NCI-H146 treated with DMSO at 0.1 percent for 48 hours (cell line): ENCODE data around the gene IFNAR1.
"Not testable (repeated sequence)": the region's sequence is repeated elsewhere in the genome, so short reads cannot be mapped to it uniquely, and the experiment has no call there.

Experiments used
- DNase-seq: peaks from one replicate; lab custom pipeline; 2025; ENCODE audit not compliant: unreplicated experiment; lab: John Stamatoyannopoulos, UW

Gene IFNAR1

DNA sequence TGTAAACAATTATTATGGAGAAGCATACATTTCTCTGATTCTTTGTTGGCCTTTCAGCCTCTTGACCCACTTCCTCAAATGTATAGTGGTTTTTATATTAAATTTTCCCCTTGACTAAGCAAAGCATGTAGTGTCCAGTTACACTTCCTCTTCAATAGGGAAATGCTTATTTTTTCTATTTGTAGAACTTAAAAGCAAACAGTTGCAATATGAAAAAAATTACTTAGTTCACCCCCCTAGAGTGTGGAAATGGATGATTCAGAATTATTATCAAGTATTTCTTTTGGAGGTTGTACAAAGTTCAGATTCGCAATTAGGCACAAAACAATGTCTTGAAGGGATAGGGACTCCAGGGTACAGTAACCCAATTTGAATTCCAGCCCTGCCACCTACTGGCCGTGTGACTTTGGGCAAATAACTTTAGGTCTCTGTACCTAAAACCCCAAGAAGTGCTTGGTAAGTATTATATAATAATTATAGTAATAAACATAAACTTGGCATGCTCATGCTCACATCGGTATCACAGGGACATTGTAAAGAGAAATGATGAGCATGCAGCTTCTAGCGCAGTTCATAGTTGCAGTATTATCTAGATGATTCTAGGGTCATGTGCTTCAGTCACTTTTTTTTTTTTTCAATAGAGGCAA lies 49.8 kb downstream of the IFNAR1 start:
- DNase-seq: no peak

DNA sequence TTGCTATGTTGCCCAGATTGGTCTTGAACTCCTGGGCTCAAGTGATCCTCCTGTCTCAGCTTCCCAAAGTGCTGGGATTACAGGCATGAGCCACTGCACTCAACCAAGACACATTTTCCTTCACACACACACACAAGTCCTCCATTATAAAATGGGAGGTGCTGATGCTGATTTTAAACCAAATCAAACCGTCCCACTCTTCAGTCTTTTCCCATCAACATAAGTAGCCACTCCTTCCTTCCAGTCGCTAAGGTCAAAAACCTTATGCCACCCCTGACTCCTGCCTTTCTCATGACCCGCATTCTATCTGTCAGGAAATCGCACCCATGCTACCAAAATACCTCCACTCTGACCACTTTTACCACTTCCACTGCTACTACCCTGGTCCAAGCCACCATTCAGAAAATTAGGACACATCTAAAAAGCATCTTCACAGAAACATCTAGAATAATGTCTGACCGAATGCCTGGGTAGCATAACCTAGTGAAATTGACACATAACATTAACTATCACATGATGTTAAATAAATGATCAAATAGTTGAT lies 50.4 kb downstream of the IFNAR1 start:
- no peak for DNase-seq

DNA sequence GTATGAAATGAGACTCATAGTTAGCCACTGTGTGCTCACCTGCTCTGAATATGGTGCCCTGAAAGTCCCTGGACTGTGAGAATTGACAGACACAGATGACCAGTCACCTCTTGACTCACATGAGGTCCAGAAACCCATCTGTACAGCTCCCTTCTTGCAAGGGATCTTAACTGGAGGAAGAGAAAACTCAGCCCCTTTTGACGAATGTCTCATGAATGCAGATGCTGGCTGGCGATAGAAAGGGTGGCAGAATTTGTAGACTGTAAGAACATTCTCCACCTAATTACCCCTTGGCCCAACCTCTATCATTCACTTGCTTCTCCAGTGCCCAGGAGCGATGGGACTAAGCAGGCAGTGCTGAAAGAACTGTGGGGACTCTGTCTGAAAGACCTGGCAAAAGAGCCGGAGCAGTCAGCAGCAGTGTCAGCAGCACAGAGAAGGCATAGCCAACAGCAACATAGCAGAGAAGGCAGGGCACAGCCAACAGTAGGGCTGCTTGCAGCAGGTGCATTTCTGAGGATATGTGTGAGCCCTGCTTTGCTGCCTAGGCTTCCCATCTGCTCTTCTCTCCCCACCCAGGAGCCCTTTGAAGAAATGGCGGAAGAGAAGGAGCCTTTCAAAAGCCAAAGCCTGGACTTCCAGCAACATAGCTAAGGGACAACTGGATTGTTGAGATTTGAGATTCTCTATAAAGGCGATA lies 52.6 kb downstream of the IFNAR1 start:
- DNase-seq: no peak

DNA sequence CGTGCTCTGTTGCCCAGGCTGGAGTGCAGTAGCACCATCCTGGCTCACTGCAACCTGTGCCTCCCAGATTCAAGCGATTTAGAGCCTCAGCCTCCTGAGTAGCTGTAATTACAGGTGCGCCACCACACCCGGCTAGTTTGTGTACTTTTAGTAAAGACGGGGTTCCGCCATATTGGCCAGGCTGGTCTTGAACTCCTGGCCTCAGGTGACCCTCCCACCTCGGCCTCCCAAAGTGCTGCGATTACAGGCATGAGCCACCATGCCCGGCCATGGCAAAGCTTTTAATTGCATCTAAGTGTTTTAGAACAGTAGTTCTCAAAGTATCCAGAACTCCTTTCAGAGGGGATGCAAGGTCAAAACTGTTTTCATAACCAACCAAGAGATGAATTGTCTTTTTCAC lies 53.3 kb downstream of the IFNAR1 start:
- no peak for DNase-seq

DNA sequence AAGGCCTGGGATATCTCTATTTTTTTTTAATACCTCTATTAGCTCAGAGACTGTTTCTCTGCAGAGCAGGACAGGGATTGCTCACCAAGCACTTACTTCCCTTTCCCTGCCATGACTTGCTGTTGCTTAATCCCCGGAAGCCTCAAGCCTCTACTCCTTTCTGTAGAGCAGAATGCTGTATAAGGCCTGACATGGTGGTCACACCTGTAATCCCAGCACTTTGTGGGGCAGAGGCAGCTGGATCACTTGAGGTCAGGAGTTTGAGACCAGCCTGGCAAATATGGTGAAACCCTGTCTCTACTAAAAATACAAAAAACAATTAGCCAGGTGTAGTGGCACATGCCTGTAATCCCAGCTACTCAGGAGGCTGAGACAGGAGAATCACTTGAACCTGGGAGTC lies 55.2 kb downstream of the IFNAR1 start:
- not testable (repeated sequence) for DNase-seq

DNA sequence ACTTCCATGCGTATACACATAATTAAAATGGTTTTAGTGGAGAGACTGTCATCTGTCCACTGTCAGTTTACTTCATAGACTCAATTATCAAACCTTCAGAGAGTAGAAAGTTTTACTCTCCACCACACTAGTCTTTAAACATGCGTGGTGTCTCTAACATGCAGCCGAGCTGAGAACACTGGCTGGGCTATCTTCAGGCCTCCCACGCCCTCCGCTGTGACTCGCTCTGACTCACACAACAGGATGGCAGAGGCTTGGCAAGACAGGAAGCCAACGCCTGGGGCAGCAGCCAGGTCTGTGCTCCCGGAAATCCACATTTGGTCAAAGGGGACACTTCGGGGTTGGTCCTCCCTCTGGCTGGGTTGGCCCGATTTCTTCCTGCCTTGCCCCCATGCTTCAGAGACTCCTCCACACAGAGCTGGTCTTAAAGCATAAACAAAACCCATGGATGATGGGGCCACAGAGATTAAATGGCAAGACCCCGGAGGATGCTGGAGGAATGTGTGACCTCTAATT lies 55.8 kb downstream of the IFNAR1 start:
- DNase-seq: no peak

DNA sequence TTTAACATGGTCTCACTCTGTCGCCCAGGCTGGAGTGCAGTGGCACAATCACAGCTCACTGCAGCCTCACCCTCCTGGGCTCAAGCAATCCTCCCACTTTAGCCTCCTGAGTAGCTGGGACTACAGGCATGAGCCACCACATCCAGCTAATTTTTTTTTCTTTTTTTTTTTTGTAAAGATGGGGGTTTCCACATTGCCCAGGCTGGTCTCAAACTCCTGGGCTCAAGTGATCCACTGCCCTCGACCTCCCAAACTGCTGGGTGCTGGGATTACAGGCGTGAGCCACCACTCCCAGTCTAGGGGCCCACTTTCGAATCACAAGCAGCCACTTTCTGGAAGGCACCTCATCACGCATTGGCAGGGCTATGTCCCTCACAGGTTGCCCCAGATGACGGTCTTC lies 56.6 kb downstream of the IFNAR1 start:
- DNase-seq: not testable (repeated sequence)

DNA sequence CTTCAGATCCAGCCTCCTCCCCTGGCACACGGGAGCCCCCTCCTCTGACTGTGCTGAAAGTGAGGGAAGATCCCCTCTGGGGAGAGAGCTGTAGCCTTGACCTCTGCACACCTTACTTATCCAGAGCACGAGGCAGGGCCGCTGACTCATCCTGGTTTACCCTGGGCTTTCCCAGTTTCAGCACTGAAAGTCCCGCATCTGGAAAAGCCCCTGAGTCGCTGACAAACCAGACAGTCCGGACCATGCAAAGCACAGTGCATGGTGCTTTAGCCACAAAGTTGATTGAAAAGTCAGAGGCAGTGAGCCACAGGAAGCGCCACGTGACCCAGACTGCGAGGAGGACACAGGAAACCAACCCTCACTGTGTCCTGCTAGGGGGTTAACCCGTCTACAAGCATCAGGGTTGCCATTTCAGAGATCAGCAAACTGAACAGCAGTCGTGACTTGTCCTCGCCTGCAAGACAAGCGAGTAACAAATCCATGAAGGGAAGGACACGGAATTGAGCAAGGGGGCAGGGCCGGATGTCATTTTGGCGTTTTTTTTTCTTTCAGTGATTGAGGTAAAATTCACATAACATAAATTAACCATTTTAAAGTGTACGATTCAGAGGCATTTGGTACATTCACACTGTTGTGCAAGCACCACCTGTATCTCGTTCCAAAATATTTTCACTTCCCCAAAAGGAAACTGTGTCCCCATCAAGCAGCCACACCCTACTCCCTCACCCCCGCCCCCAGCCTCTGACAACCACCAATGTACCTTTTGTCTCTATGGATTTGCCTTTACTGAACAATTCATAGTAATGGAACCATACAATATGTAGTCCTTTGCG lies 58.5 kb downstream of the IFNAR1 start:
- DNase-seq: no peak

DNA sequence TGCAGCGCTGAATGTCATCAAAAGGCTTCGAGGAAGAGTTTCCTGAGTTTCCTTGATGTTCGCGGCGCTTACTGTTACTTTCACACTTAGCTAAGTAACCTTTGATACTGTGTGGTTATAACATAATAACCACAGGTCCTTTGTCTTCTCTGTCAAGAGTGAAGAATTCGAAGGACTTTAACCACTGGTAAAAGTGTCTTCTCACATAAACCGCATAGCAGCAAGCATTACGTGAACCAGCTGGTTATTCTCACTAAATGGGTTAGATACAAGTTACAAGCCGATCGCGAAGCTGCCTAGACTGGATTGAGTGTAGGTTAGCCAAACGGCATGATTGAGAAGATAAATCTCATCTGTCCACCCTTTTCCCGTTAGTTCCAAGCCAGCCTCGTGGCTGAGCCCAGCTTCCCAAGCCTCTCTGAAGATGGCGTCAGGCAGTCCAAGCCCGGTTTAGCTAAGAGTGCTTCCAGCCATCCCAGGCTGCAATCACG lies 60.1 kb downstream of the IFNAR1 start:
- DNase-seq: no peak

DNA sequence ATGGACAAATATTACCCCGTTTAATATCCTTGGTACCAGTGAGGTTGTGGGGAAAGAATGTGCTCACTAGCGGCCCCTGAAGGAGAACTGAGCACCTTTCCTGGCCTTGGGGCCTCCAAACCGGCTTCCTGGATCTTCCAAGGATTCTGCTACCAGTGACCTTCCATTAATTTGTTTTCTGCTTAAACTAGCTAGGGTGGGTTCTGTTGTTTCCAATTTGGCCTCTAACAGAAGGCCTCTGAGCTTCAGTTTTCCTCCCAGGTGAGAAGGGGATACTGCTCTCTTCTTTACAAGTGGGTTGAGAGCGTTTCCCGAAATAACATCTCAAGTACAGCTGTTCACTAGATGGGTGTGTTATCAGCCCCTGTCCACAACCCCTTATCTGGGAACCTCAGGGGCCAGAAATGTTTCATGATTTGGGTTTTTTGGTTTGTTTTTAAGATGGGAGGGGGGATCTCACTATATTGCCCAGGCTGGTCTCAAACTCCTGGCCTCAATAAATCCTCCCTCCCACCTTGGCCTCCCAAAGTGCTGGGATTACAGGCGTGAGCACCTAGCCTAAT lies 61.5 kb downstream of the IFNAR1 start:
- no peak for DNase-seq

DNA sequence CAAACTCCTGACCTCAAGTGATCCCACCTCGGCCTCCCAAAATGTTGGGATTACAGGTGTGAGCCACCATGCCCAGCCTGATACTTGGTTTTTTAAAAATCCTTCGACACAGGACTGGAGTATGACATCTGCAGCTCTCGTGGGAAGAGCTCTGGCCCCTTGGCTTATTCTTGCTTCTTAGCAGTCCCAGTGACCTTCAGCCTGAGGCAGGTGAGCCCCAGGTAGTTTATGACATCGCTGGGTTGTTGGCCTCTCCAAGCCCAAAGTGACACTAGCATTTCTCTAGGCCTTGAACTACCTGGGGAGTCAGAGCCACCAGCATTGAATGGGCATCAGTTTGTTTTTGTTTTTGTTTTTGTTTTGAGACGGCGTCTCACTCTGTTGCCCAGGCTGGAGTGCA lies 62.5 kb downstream of the IFNAR1 start:
- DNase-seq: no peak

DNA sequence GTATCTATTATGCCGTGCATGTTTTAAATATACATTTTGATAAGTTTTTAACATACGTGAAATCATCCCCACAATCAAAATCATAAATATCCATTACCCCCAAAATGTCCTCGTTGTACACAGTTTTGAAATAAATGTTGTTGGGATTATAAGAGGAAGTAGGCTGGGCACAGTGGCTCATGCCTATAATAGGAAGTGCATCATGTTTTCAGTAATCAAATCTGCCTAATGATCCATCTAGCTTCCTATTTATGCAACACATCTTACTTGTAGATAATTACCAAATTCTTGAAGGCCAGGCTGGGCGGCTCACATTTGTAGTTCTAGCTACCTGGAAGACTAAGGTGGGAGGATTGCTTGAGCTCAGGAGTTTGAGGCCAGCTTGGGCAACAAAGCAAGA lies 63.4 kb downstream of the IFNAR1 start:
- no peak for DNase-seq

DNA sequence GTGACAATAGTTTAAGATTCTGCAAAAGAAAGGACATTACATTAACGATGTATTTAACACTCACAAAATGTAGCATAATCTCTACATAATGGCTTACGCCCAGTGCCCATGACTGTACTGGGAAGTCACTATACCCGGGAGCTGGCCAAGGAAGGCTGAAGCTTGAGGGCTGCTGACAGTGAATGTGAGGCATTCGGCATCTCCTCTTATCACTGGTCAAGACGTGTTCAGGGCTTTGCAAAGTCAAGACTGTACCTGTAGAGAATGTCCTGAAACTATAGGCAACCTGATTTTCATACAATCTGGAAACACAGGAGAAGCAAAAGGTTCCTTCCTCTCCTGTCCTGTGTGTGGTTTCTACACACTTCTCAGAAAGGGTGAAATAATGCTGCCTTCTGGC lies 65.7 kb downstream of the IFNAR1 start:
- DNase-seq: no peak

DNA sequence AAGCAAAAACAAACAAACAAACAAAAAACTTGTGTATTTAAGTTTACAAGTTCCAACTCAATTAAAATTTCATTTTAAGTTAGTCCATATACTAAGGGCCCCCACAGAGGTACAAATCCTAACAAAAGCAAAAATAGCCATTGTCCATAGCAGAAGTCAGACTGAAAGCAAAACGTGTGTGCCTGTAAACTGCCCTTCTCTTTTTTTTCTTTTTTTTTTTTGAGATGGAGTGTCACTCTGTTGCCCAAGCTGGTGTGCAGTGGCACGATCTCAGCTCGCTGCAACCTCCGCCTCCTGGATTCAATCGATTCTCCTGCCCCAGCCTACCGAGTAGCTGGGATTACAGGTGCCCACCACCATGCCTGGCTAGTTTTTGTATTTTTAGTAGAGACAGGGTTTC lies 66.9 kb downstream of the IFNAR1 start:
- DNase-seq: no peak

DNA sequence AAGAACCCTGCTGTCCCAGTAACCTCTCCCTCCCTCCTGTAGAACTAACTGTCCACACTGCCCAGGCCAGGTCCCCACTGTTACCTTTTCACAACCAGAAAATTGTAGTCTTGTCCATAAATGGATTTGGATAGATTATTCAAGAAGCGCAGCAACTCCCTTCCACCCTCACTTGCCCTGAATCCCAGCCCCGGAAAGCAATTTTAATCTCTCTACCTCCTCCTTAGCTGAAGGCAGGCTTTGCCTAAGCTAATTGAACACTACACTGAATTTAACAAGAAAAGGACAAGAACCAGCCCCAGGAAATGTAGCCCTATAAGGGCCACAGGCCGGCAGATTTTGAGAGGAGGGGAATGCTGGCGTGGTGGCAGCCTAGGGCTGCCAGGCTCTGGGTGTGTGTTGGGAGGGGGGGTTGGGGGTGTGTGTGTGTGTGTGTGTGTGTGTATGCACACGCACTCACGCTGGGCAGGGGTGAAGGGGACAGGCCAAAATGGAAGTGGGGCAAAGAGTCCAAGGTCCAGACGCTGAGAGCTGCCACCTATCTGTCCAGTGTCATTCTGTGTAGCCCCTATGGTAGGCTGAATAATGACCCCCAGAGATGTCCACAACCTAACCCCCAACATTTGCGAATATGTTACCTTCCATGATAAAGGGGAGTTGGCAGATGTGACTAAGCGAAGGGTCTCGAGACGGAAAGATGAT lies 67.7 kb downstream of the IFNAR1 start:
- no peak for DNase-seq

DNA sequence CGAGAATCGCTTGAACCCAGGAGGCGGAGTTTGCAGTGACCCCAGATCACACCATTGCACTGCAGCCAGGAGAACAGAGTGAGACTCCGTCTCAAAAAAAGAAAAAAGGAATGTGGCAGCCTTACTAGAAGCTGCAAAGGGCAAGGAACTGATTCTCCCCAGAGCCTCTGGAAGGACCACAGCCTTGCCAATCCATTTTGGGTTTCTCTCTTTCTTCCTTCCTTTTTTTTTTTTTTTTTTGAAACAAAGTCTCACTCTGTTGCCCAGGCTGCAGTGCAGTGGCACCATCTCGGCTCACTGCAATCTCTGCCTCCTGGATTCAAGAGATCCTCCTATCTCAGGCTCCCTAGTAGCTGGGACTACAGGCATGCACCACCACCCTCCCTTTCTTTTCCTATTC lies 68.6 kb downstream of the IFNAR1 start:
- no peak for DNase-seq

DNA sequence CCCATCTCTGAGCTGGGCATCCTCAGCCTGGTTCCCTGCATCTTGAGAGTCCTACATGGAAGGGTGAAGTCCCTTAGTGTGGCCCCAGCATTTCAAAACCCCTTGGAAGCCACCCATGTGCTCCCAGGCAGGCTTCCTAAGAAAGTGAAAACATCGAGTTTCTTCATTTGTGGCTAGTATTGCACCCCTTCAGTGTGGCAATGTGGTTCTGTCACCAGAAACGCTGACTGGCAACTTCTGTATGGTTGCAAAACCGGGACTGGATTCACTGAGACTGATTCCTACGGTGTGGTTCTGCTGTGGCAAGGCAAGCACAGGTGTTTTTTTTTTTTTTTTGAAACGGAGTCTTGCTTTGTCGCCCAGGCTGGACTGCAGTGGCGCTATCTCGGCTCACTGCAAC lies 69.5 kb downstream of the IFNAR1 start:
- no peak for DNase-seq

DNA sequence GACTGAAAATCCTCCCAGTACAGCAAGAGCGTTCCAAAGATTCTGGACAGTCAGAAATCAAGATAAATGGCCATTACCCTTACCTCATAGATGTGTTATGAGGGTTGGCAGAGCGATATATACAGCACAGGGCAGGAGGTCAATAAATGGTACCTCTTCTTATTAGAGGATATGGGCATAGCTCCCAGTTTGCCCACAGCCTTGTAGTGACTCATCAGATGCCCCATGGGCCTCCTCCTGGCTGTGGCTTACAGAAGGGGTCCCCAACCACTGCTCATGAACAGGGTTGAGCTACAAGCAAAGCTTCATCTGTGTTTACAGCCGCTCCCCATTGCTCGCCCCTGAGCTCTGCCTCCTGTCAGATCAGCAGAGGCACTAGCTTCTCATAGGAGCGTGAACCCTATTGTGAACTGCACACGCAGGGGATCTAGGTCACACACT lies 71.1 kb downstream of the IFNAR1 start:
- DNase-seq: no peak

DNA sequence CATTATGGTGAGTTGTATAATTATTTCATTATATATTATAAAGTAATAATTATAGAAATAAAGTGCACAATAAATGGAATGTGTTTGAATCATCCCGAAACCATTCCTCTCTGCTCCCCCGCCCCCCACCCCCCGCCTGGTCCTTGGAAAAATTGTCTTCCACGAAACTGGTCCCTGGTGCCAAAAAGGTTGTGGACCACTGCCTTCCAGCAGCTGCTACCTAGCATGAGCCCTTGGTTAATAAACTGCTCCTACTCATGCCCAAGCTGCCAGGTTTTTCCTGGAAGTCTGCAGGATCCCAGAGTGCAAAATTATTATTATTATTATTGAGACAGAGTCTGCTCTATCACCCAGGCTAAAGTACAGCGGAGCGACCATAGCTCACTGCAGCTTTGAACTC lies 71.7 kb downstream of the IFNAR1 start:
- no peak for DNase-seq

DNA sequence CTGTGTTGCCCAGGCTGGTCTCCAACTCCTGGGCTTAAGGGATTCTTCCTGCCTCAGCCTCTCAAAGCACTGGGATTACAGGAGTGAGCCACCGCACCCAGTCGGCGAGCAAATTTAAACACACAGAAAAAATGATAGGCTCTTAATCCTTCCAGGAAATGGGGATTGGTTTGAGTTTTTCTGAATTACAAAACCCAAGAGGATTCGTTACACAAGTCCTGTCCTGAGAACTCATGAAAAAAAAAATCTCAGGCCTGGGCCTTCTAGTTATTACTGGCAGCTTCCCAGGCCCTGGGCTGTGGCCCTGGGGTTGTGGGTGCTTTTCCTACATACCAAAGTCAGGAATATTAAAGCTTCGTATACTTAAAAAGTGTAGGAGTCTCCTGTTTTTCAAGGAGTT lies 72.2 kb downstream of the IFNAR1 start:
- no peak for DNase-seq
